ENCODE data around the gene CEP85L.

GRCh38 chr6:118638288-118638687 is 13.1 kb downstream of the CEP85L start:
- TF ChIP-seq SIN3A (IDR thresholded peaks at IDR 0.05; ENCODE audit: borderline replicate concordance, low read depth, low read length) (no peak), CTCF (IDR thresholded peaks at IDR 0.05) (no peak), EP300 (IDR thresholded peaks at IDR 0.05; ENCODE audit: borderline replicate concordance in 1 of 2, low read depth in 1 of 2, low read length in 1 of 2) (no peak), ELF1 (IDR thresholded peaks at IDR 0.05) (no peak), MAX (IDR thresholded peaks at IDR 0.05; ENCODE audit: low read depth) (no peak), EZH2phosphoT487 (IDR thresholded peaks at IDR 0.05; ENCODE audit: borderline replicate concordance, low read depth) (no peak), POLR2AphosphoS5 (IDR thresholded peaks at IDR 0.05; ENCODE audit: low read depth, low read length) (no peak), ZBTB33 (IDR thresholded peaks at IDR 0.05; ENCODE audit: borderline replicate concordance, low read depth) (no peak), YY1 (IDR thresholded peaks at IDR 0.05; ENCODE audit: low read depth) (no peak)

Measured in SK-N-SH (cell line).